ENCODE measurements around the gene STARD5. TPM values are rescaled to one million over a fixed set of nuclear protein-coding genes. Genes with fewer than 3 reads are reported as not detected.

The STARD5 gene
- total RNA-seq, 4 donors from 2014 or later: 4.9 to 7.1 (median 6.1) TPM

DNA sequence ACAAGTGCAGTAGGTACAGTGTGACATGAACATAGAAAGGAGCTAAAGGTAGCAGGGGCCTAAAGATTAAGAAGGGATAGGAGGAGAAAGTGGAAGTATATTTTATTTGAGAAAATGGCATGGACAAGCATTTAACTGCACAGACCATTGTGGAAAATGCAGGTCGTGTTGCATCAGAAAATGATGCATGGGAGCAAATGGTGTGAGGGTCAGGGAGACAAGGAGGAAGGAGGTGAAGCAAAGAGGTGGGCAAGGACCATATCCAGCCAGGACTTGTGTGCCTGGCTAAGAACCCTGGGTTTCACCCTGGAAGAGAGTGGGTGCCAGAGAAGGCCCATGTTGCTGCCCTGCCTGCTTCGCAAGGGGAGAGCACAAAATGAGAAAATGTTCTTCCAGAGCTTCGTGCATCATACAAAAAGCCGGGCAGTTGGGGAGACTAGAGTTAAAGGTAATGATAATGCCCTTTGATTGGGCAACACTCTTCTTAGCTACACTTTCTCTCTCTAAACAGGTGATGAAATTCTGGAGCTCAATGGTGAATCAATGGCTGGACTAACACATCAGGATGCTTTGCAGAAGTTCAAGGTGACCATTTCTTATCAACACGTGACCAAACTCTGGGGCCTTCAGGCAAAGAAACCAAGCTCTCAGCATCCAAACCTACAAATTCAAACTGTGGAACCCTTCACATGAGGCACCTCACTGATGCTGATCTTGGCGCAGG lies 45.5 kb downstream of the STARD5 start:
- H3K4me3 ChIP-seq: no peak overlapping the region
- peaks cover 0 to 35% (median 0%) of the 10 kb centered on the region in 4 donors for H3K4me1 ChIP-seq
- H3K9me3 ChIP-seq: peaks cover 0 to 20% (median 0%) of the 10 kb centered on the region in 4 donors
- no peak for DNase-seq (ENCODE audit: low spot score in 2 of 2)
- H3K36me3 ChIP-seq: peaks cover 0 to 43% (median 0%) of the 10 kb centered on the region in 3 donors
- H3K27me3 ChIP-seq: no peaks in the 10 kb centered on the region
- TF ChIP-seq CTCF (IDR thresholded peaks at IDR 0.05) (no peak), EP300 (IDR thresholded peaks at IDR 0.05) (no peak), POLR2A (IDR thresholded peaks at IDR 0.05) (no peak)
- WGBS, 2 donors: 92 to 96% methylated on average over 6 of the region's 6 CpGs
- no peak overlapping the region for H3K27ac ChIP-seq

DNA sequence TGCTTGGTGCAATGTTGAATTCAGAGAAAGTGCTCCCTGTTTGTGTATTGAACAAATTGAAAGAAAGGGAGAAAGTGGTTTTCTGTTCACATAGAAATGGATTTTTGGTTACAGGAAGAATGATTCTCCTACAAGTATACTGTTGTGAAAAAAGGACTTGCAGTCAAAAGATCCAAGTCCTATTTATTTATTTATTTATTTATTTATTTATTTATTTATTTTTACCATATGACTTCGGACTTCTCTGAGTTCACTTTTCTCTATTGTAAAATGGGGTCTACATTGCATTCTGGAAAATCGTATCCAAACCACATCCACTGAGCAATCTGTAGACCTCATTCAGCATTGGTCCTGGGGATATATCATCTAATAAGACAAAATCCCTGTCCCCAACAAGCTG lies 46.1 kb downstream of the STARD5 start:
- WGBS, 2 donors: 93 to 96% methylated on average over 2 of the region's 2 CpGs
- Histone ChIP-seq H3K4me1 (peaks cover 0 to 33% (median 0%) of the 10 kb centered on the region in 4 donors), H3K4me3 (no peak overlapping the region), H3K27me3 (no peaks in the 10 kb centered on the region), H3K27ac (no peak overlapping the region), H3K36me3 (peaks cover 0 to 43% (median 0%) of the 10 kb centered on the region in 3 donors), H3K9me3 (peaks cover 0 to 20% (median 0%) of the 10 kb centered on the region in 4 donors)
- no peak for TF ChIP-seq EP300 (IDR thresholded peaks at IDR 0.05)
- TF ChIP-seq POLR2A (IDR thresholded peaks at IDR 0.05): no peak
- TF ChIP-seq CTCF (IDR thresholded peaks at IDR 0.05): no peak
- no peak for DNase-seq (ENCODE audit: low spot score in 2 of 2)

DNA sequence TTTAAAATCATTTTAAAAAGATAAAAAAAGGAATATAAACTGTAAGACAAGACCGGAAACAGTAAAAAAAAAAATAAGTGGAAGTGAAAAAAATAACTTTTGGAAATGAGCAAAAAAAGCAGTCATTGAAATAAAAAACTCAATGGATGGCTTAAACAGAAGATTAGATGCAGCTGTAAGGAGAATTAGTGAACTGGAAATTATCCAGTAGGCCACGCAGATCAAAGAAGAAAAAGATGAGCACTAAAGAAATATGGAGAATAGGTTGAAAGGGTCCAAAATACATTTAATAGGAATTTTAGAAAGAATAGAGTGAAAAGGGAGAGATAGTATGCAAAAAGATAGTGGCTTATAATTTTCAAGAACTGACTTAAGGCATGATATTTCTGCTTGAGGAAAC lies 47.0 kb downstream of the STARD5 start:
- no peak for DNase-seq (ENCODE audit: low spot score in 2 of 2)
- TF ChIP-seq EP300 (IDR thresholded peaks at IDR 0.05) (no peak), POLR2A (IDR thresholded peaks at IDR 0.05) (no peak), CTCF (IDR thresholded peaks at IDR 0.05) (no peak)
- no peak overlapping the region for H3K27ac ChIP-seq
- H3K4me1 ChIP-seq: peaks cover 0 to 34% (median 0%) of the 10 kb centered on the region in 4 donors
- peaks cover 0 to 47% (median 0%) of the 10 kb centered on the region in 3 donors for H3K36me3 ChIP-seq
- 95 to 96% methylated on average over 2 of the region's 2 CpGs for WGBS, 2 donors
- no peaks in the 10 kb centered on the region for H3K27me3 ChIP-seq
- H3K9me3 ChIP-seq: peaks cover 0 to 20% (median 0%) of the 10 kb centered on the region in 4 donors
- H3K4me3 ChIP-seq: no peak overlapping the region

GRCh38 chr15:81275711-81276392 lies 48.1 kb downstream of the STARD5 start:
- WGBS, 2 donors: 72 to 75% methylated on average over 3 of the region's 3 CpGs
- peaks cover 0 to 20% (median 0%) of the 10 kb centered on the region in 4 donors for H3K9me3 ChIP-seq
- peaks cover 0 to 37% (median 0%) of the 10 kb centered on the region in 4 donors for H3K4me1 ChIP-seq
- no peak for TF ChIP-seq CTCF (IDR thresholded peaks at IDR 0.05)
- DNase-seq (ENCODE audit: low spot score in 2 of 2): no peak
- peaks cover 0 to 41% (median 0%) of the 10 kb centered on the region in 3 donors for H3K36me3 ChIP-seq
- peak overlapping the region; percentile 1 to 67 (median 36) for H3K27ac ChIP-seq
- H3K4me3 ChIP-seq: no peak overlapping the region
- H3K27me3 ChIP-seq: no peaks in the 10 kb centered on the region

Data from tibial nerve (tissue), 4 donors.